ENCODE measurements around the gene PRPF40B.
"Not testable (repeated sequence)": the region's sequence is repeated elsewhere in the genome, so short reads cannot be mapped to it uniquely, and the experiment has no call there.

Gene PRPF40B

GRCh38 chr12:49610785-49611184 lies 12.6 kb upstream of the PRPF40B start:
- not testable (repeated sequence) for H3K9me3 ChIP-seq (ENCODE audit: control insufficient read depth in 2 of 2, low read length in 2 of 2); H3K9ac ChIP-seq (ENCODE audit: low read length in 2 of 2); H3K4me1 ChIP-seq (ENCODE audit: control insufficient read depth, insufficient read depth, low read length); H3K4me3 ChIP-seq (ENCODE audit: low read length in 2 of 2); H3K27ac ChIP-seq (ENCODE audit: low read length); H3K36me3 ChIP-seq (ENCODE audit: control insufficient read depth in 2 of 2, insufficient read depth in 2 of 2, low read length in 2 of 2); H3K27me3 ChIP-seq (ENCODE audit: control insufficient read depth in 1 of 2, insufficient read depth in 2 of 2, low read length in 2 of 2)

- no peaks in the 10 kb centered on the region for H3K36me3 ChIP-seq (ENCODE audit: control insufficient read depth in 2 of 2, insufficient read depth in 2 of 2, low read length in 2 of 2)
- no peaks in the 10 kb centered on the region for H3K9me3 ChIP-seq (ENCODE audit: control insufficient read depth in 2 of 2, low read length in 2 of 2)
- H3K4me3 ChIP-seq (ENCODE audit: low read length in 2 of 2) = no peak overlapping the region
- H3K9ac ChIP-seq (ENCODE audit: low read length in 2 of 2) = no peak overlapping the region
- H3K27me3 ChIP-seq (ENCODE audit: control insufficient read depth in 1 of 2, insufficient read depth in 2 of 2, low read length in 2 of 2) = no peaks in the 10 kb centered on the region
- H3K27ac ChIP-seq (ENCODE audit: low read length) = no peak overlapping the region
- no peaks in the 10 kb centered on the region for H3K4me1 ChIP-seq (ENCODE audit: control insufficient read depth, insufficient read depth, low read length)
Measured at GRCh38 chr12:49612210-49612609, 11.2 kb upstream of the PRPF40B start.

- Histone ChIP-seq H3K27me3 (ENCODE audit: control insufficient read depth in 1 of 2, insufficient read depth in 2 of 2, low read length in 2 of 2) (no peaks in the 10 kb centered on the region), H3K27ac (ENCODE audit: low read length) (no peak overlapping the region), H3K4me3 (ENCODE audit: low read length in 2 of 2) (no peak overlapping the region), H3K9ac (ENCODE audit: low read length in 2 of 2) (no peak overlapping the region), H3K9me3 (ENCODE audit: control insufficient read depth in 2 of 2, low read length in 2 of 2) (no peaks in the 10 kb centered on the region), H3K36me3 (ENCODE audit: control insufficient read depth in 2 of 2, insufficient read depth in 2 of 2, low read length in 2 of 2) (no peaks in the 10 kb centered on the region), H3K4me1 (ENCODE audit: control insufficient read depth, insufficient read depth, low read length) (no peaks in the 10 kb centered on the region)
Measured at GRCh38 chr12:49615725-49616124, 7.6 kb upstream of the PRPF40B start.

- Histone ChIP-seq H3K9me3 (ENCODE audit: control insufficient read depth in 2 of 2, low read length in 2 of 2) (no peaks in the 10 kb centered on the region), H3K27me3 (ENCODE audit: control insufficient read depth in 1 of 2, insufficient read depth in 2 of 2, low read length in 2 of 2) (no peaks in the 10 kb centered on the region), H3K36me3 (ENCODE audit: control insufficient read depth in 2 of 2, insufficient read depth in 2 of 2, low read length in 2 of 2) (no peaks in the 10 kb centered on the region), H3K4me1 (ENCODE audit: control insufficient read depth, insufficient read depth, low read length) (peaks cover 5% of the 10 kb centered on the region), H3K4me3 (ENCODE audit: low read length in 2 of 2) (no peak overlapping the region), H3K27ac (ENCODE audit: low read length) (no peak overlapping the region), H3K9ac (ENCODE audit: low read length in 2 of 2) (no peak overlapping the region)
Measured at GRCh38 chr12:49616533-49617219, 6.7 kb upstream of the PRPF40B start.

GRCh38 chr12:49618576-49618975 lies 4.8 kb upstream of the PRPF40B start:
- Histone ChIP-seq H3K4me3 (ENCODE audit: low read length in 2 of 2) (no peak overlapping the region), H3K27me3 (ENCODE audit: control insufficient read depth in 1 of 2, insufficient read depth in 2 of 2, low read length in 2 of 2) (no peaks in the 10 kb centered on the region)

GRCh38 chr12:49619286-49619685 lies 4.1 kb upstream of the PRPF40B start:
- peaks cover 23% of the 10 kb centered on the region for H3K4me1 ChIP-seq (ENCODE audit: control insufficient read depth, insufficient read depth, low read length)
- no peak overlapping the region for H3K27ac ChIP-seq (ENCODE audit: low read length)
- H3K27me3 ChIP-seq (ENCODE audit: control insufficient read depth in 1 of 2, insufficient read depth in 2 of 2, low read length in 2 of 2) = no peaks in the 10 kb centered on the region
- H3K9me3 ChIP-seq (ENCODE audit: control insufficient read depth in 2 of 2, low read length in 2 of 2) = no peaks in the 10 kb centered on the region
- H3K36me3 ChIP-seq (ENCODE audit: control insufficient read depth in 2 of 2, insufficient read depth in 2 of 2, low read length in 2 of 2) = no peaks in the 10 kb centered on the region
- no peak overlapping the region for H3K4me3 ChIP-seq (ENCODE audit: low read length in 2 of 2)
- H3K9ac ChIP-seq (ENCODE audit: low read length in 2 of 2) = no peak overlapping the region

More at GRCh38 chr12:49618576-49618975, 4.8 kb upstream of the PRPF40B start:
- Histone ChIP-seq H3K36me3 (ENCODE audit: control insufficient read depth in 2 of 2, insufficient read depth in 2 of 2, low read length in 2 of 2) (no peaks in the 10 kb centered on the region), H3K9me3 (ENCODE audit: control insufficient read depth in 2 of 2, low read length in 2 of 2) (no peaks in the 10 kb centered on the region), H3K9ac (ENCODE audit: low read length in 2 of 2) (no peak overlapping the region), H3K27ac (ENCODE audit: low read length) (no peak overlapping the region), H3K4me1 (ENCODE audit: control insufficient read depth, insufficient read depth, low read length) (peaks cover 17% of the 10 kb centered on the region)

- Histone ChIP-seq H3K27ac (ENCODE audit: low read length) (peak overlapping the region; percentile 83), H3K27me3 (ENCODE audit: control insufficient read depth in 1 of 2, insufficient read depth in 2 of 2, low read length in 2 of 2) (no peaks in the 10 kb centered on the region), H3K9me3 (ENCODE audit: control insufficient read depth in 2 of 2, low read length in 2 of 2) (no peaks in the 10 kb centered on the region), H3K4me1 (ENCODE audit: control insufficient read depth, insufficient read depth, low read length) (peaks cover 28% of the 10 kb centered on the region), H3K36me3 (ENCODE audit: control insufficient read depth in 2 of 2, insufficient read depth in 2 of 2, low read length in 2 of 2) (no peaks in the 10 kb centered on the region), H3K9ac (ENCODE audit: low read length in 2 of 2) (peak overlapping the region; percentile 81 to 88), H3K4me3 (ENCODE audit: low read length in 2 of 2) (peak overlapping the region; percentile 84 to 97)
Measured at GRCh38 chr12:49621651-49622500, 1.5 kb upstream of the PRPF40B start.

GRCh38 chr12:49622501-49623141 lies 740 bp upstream of the PRPF40B start:
- Histone ChIP-seq H3K27me3 (ENCODE audit: control insufficient read depth in 1 of 2, insufficient read depth in 2 of 2, low read length in 2 of 2) (no peaks in the 10 kb centered on the region), H3K9me3 (ENCODE audit: control insufficient read depth in 2 of 2, low read length in 2 of 2) (no peaks in the 10 kb centered on the region), H3K4me3 (ENCODE audit: low read length in 2 of 2) (peak overlapping the region; percentile 84 to 97), H3K36me3 (ENCODE audit: control insufficient read depth in 2 of 2, insufficient read depth in 2 of 2, low read length in 2 of 2) (no peaks in the 10 kb centered on the region), H3K4me1 (ENCODE audit: control insufficient read depth, insufficient read depth, low read length) (peaks cover 28% of the 10 kb centered on the region), H3K9ac (ENCODE audit: low read length in 2 of 2) (peak overlapping the region; percentile 81 to 88), H3K27ac (ENCODE audit: low read length) (peak overlapping the region; percentile 83)

- Histone ChIP-seq H3K27ac (ENCODE audit: low read length) (peak overlapping the region; percentile 11), H3K4me1 (ENCODE audit: control insufficient read depth, insufficient read depth, low read length) (peaks cover 28% of the 10 kb centered on the region), H3K4me3 (ENCODE audit: low read length in 2 of 2) (no peak overlapping the region), H3K9me3 (ENCODE audit: control insufficient read depth in 2 of 2, low read length in 2 of 2) (no peaks in the 10 kb centered on the region), H3K9ac (ENCODE audit: low read length in 2 of 2) (no peak overlapping the region), H3K27me3 (ENCODE audit: control insufficient read depth in 1 of 2, insufficient read depth in 2 of 2, low read length in 2 of 2) (no peaks in the 10 kb centered on the region), H3K36me3 (ENCODE audit: control insufficient read depth in 2 of 2, insufficient read depth in 2 of 2, low read length in 2 of 2) (no peaks in the 10 kb centered on the region)
Measured at GRCh38 chr12:49624921-49625577, 1.7 kb downstream of the PRPF40B start.

GRCh38 chr12:49626169-49626835 lies 2.9 kb downstream of the PRPF40B start:
- peaks cover 26% of the 10 kb centered on the region for H3K4me1 ChIP-seq (ENCODE audit: control insufficient read depth, insufficient read depth, low read length)
- H3K27me3 ChIP-seq (ENCODE audit: control insufficient read depth in 1 of 2, insufficient read depth in 2 of 2, low read length in 2 of 2) = no peaks in the 10 kb centered on the region
- H3K36me3 ChIP-seq (ENCODE audit: control insufficient read depth in 2 of 2, insufficient read depth in 2 of 2, low read length in 2 of 2) = peaks cover 0 to 3% of the 10 kb centered on the region in 2 donors
- H3K9ac ChIP-seq (ENCODE audit: low read length in 2 of 2) = no peak overlapping the region
- no peaks in the 10 kb centered on the region for H3K9me3 ChIP-seq (ENCODE audit: control insufficient read depth in 2 of 2, low read length in 2 of 2)
- no peak overlapping the region for H3K27ac ChIP-seq (ENCODE audit: low read length)
- no peak overlapping the region for H3K4me3 ChIP-seq (ENCODE audit: low read length in 2 of 2)
